ENCODE results near the gene KCNK7.

DNA sequence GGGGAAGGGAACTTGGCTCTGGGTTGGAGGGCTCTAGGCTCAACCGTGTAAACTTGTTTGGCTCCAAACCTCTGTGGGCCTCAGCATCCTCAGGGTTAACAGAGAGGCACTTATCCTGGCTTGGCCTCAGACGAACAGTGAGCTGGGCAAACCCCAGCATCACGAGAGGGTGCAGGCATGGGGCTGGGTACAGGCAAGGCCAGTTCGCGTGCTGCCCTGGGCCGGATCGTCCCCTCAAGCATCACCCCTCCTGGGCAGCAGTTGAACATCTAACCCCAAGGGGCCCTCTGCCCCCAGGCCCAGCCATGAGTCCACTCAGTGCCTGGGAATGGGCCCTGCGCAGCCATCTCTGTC is 17.9 kb downstream of the KCNK7 start:
- no peak for TF ChIP-seq EZH2 (IDR thresholded peaks at IDR 0.05; ENCODE audit: insufficient read depth, poor library complexity, severe bottlenecking)
- TF ChIP-seq EZH2phosphoT487 (IDR thresholded peaks at IDR 0.05; ENCODE audit: insufficient read depth, low read depth), result no peak

All from GM23248 (cell line).